Mucosa of descending colon (tissue), 3 donors: Measurements from ENCODE around the gene LYRM9. TPM values are rescaled to one million over a fixed set of nuclear protein-coding genes. Genes with fewer than 3 reads are reported as not detected.

ENCODE experiments used
- total RNA-seq, 3 donors: library from RNA; stranded (reverse); fragmentation: NEBNext Ultra II Directional in 2 of 3; extraction: Animal tissue kit (Norgen Biotek cat#: 25700) in 2 of 3; gene quantifications; one replicate each; pipeline versions ENCODE4 v1.2.1 to v1.2.4, GENCODE V29; 2021 to 2023
- donor health status: DM: no; HTN: no; CAD: no; lungs with moderate emphysema.
- donor health status: DM: no; HTN: no; CAD: no.
- donor health status: DM: no; HTN: yes; CAD: no.

Gene LYRM9
- total RNA-seq, 3 donors from 2014 or later, result 4.7 to 7.2 (median 6.2) TPM

Other genes with a start within 250 kb of the LYRM9 start
- 10 to 100 TPM; 10.5 to 67.1 (median 11.0) TPM for gene NOS2, start 92.8 kb downstream of the LYRM9 start, total RNA-seq
- gene NLK, start 149.3 kb upstream of the LYRM9 start, total RNA-seq, result 10 to 100 TPM; 20.4 to 24.1 (median 21.0) TPM